OCI-LY1 (cell line): ENCODE results near the gene HNRNPK.

Source experiments
- EZH2 ChIP-seq: fragments of 200-600 bp; sonication (generic), shearing (Covaris generic); IDR thresholded peaks from 2 replicates; pipeline ENCODE4 v1.8.0; 2017; ENCODE audit warnings: borderline replicate concordance, mixed run types, mild to moderate bottlenecking, antibody characterized with exemption, low read length, moderate library complexity, mixed read lengths
- TF ChIP-seq, protein P1 (sequence below): fragments of 200-600 bp; sonication (generic), shearing (Covaris generic); IDR thresholded peaks from 2 replicates; pipeline ENCODE4 v1.5.1; 2017; ENCODE audit warnings: mild to moderate bottlenecking, antibody characterized with exemption, low read length, moderate library complexity, mixed read lengths

GRCh38 chr9:83991355-83991754 is 11.3 kb upstream of the HNRNPK start:
- TF ChIP-seq, protein P1, sequence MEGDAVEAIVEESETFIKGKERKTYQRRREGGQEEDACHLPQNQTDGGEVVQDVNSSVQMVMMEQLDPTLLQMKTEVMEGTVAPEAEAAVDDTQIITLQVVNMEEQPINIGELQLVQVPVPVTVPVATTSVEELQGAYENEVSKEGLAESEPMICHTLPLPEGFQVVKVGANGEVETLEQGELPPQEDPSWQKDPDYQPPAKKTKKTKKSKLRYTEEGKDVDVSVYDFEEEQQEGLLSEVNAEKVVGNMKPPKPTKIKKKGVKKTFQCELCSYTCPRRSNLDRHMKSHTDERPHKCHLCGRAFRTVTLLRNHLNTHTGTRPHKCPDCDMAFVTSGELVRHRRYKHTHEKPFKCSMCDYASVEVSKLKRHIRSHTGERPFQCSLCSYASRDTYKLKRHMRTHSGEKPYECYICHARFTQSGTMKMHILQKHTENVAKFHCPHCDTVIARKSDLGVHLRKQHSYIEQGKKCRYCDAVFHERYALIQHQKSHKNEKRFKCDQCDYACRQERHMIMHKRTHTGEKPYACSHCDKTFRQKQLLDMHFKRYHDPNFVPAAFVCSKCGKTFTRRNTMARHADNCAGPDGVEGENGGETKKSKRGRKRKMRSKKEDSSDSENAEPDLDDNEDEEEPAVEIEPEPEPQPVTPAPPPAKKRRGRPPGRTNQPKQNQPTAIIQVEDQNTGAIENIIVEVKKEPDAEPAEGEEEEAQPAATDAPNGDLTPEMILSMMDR = no peak
- TF ChIP-seq EZH2 = no peak
